Aorta (tissue), 5 donors: ENCODE results near the gene TEX13C. TPM values are rescaled to one million over a fixed set of nuclear protein-coding genes. Genes with fewer than 3 reads are reported as not detected.
"Not testable (repeated sequence)": the region's sequence is repeated elsewhere in the genome, so short reads cannot be mapped to it uniquely, and the experiment has no call there.

Source experiments
- ATAC-seq: fragments of 200-7000 bp; cut with Tn5 transposase; one replicate; pipeline ENCODE4 v1.9.1; 2022; ENCODE audit warnings: moderate library complexity; ENCODE audit not compliant: low FRiP score
- DNase-seq, 2 donors: peaks; one replicate each; pipeline ENCODE4 v3.0.0-alpha.2; 2020
- H3K27ac ChIP-seq, 2 donors: one replicate each; pipeline ENCODE4 v1.5.1; 2013; ENCODE audit warnings: low read length in 2 of 2, mild to moderate bottlenecking in 2 of 2, moderate library complexity in 2 of 2, control low read depth in 1 of 2, inconsistent platforms in 1 of 2, low read depth in 1 of 2
- H3K27me3 ChIP-seq, 2 donors: one replicate each; pipeline ENCODE4 v1.6.1; 2013; ENCODE audit warnings: control low read depth in 1 of 2, low read length in 1 of 2, mild to moderate bottlenecking in 1 of 2, moderate library complexity in 1 of 2; ENCODE audit not compliant: insufficient read depth in 2 of 2, control insufficient read depth in 1 of 2
- H3K36me3 ChIP-seq, 2 donors: one replicate each; pipeline ENCODE4 v1.6.1; 2013; ENCODE audit warnings: control low read depth in 1 of 2, low read length in 1 of 2, mild to moderate bottlenecking in 1 of 2; ENCODE audit not compliant: insufficient read depth in 2 of 2, control insufficient read depth in 1 of 2
- H3K4me1 ChIP-seq, 2 donors: one replicate each; pipeline ENCODE4 v1.6.1; 2013; ENCODE audit warnings: low read length in 2 of 2, control low read depth in 1 of 2, mild to moderate bottlenecking in 1 of 2, moderate library complexity in 1 of 2; ENCODE audit not compliant: insufficient read depth in 2 of 2, control insufficient read depth in 1 of 2
- H3K4me3 ChIP-seq, 2 donors: one replicate each; pipeline ENCODE4 v1.5.1; 2013; ENCODE audit warnings: low read length in 2 of 2, control low read depth in 1 of 2, mild to moderate bottlenecking in 1 of 2
- H3K9me3 ChIP-seq: one replicate; pipeline ENCODE4 v1.6.1; 2013; ENCODE audit warnings: mild to moderate bottlenecking, low read length; ENCODE audit not compliant: control insufficient read depth
- WGBS, 2 donors: extraction: QIAGEN DNeasy Blood & Tissue Kit; methylation state at CpG; one replicate each; pipeline ENCODE4 v1.1.7; 2013; 5-methylcytosine and 5-hydroxymethylcytosine counted together
- intact Hi-C, 2 donors: fragments of 100-400 bp; cut with DNase I; formaldehyde crosslinking; loops; one replicate each; pipeline versions ENCODE4 v1.14.2 to v1.15.0; 2022
- polyA plus RNA-seq, 2 donors: library from polyadenylated mRNA; stranded (reverse); fragments of 200-250 nt; gene quantifications; one replicate each; pipeline ENCODE4 v1.2.3, GENCODE V29; 2013
- total RNA-seq, 2 donors: library from RNA; stranded (reverse); fragmentation: NEBNext Ultra II Directional; extraction: Animal tissue kit (Norgen Biotek cat#: 25700); gene quantifications; one replicate each; pipeline ENCODE4 v1.2.1, GENCODE V29; 2021
- donor health status: healthy with polysubstance abuse.
- donor health status: Bipolar disorder and iron deficiency.
- donor health status: DM: no; HTN: no; CAD: no.
- donor health status: DM: no; HTN: no; CAD: no.
- donor health status: DM: yes; HTN: yes; CAD: no.

TEX13C gene
- total and polyA plus RNA-seq, 4 donors: not detected

DNA sequence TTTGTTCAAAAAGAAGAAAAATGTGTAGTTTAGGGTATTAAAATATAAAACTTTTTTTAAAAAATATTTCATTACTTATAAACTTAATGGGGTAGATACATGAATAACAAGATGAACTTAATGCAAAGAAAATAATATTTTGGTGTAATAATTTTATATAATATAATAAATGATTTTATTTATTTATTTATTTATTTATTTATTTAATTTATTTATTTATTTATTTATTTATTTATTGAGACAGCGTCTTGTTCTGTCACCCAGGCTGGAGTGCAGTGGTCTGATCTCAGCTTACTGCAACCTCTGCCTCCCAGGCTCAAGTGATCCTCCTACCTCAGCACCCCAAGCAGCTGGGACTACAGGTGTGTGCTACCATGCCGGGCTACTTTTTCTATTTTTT is 20.8 kb upstream of the TEX13C start:
- Histone ChIP-seq H3K4me1 (no peaks in the 10 kb centered on the region), H3K27me3 (no peaks in the 10 kb centered on the region), H3K4me3 (no peak overlapping the region), H3K36me3 (no peaks in the 10 kb centered on the region), H3K9me3 (no peaks in the 10 kb centered on the region), H3K27ac (no peak overlapping the region)
- DNase-seq: no peak
- 88 to 95% methylated on average over 2 of the region's 2 CpGs for WGBS, 2 donors
- no peak for ATAC-seq
- intact Hi-C loops: no loop called here

DNA sequence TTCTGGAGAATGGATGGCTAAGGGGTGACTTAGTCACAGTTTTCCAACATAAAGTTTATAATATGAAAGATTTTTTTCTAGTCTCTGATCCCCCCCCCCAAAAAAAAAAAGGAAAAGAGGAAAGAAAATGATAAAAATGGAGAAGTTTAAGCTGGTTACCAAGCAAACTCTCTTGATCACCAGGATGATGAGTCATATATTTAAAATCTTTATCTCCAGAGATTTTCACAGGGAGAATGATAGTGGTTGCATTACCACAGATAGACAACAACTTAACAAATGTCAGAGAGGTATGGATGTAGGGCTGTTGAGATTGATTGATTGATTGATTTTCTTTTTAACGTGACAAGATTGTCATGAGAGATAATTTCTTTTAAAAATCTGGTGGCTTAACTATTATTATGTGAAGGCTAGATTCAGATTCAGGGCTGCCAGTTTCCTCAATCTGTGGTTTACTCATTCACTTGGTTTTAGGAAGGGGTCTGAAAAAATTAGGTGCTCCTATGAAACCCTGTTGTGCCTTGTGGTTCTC is 13.3 kb upstream of the TEX13C start:
- Histone ChIP-seq H3K4me1 (no peaks in the 10 kb centered on the region), H3K4me3 (no peak overlapping the region), H3K27ac (no peak overlapping the region), H3K9me3 (no peaks in the 10 kb centered on the region), H3K36me3 (no peaks in the 10 kb centered on the region), H3K27me3 (no peaks in the 10 kb centered on the region)
- no peak for DNase-seq
- no peak for ATAC-seq
- WGBS, 2 donors: 58 to 79% methylated on average over 1 of the region's 1 CpG
- intact Hi-C loops: no loop called here

DNA sequence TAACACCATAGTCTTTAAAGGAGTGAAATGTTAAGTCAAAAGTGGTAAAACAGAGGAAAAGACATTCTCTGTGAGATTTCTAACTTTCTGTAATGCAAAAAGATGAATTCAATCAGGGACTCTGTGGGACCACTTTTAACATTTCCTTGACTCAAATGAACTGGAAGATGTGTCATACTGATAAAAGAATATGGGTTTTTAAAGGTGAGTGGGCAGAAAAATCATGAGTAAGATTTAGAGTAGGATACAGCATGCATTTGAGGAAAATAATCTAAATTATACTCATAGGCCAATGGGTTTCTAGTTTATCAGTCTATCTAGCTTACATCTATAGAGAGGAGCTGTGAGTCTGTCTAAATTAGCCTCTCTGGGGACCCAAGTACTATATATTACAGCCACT is 11.0 kb upstream of the TEX13C start:
- Histone ChIP-seq H3K4me3 (no peak overlapping the region), H3K9me3 (no peaks in the 10 kb centered on the region), H3K27me3 (no peaks in the 10 kb centered on the region), H3K36me3 (no peaks in the 10 kb centered on the region), H3K27ac (no peak overlapping the region), H3K4me1 (no peaks in the 10 kb centered on the region)
- no peak for ATAC-seq
- DNase-seq: no peak
- intact Hi-C loops: no loop called here

DNA sequence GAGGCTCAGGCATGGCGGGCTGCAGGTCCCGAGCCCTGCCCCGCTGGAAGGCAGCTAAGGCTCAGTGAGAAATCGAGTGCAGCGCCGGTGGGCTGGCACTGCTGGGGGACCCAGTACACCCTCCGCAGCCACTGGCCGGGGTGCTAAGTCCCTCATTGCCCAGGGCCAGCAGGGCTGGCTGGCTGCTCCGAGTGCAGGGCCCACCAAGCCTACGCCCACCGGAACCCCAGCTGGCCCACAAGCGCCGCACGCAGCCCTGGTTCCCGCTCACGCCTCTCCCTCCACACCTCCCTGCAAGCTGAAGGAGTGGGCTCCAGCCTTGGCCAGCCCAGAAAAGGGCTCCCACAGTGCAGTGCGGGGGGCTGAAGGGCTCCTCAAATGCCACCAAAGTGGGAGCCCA is 505 bp upstream of the TEX13C start:
- H3K9me3 ChIP-seq, H3K27me3 ChIP-seq, H3K4me1 ChIP-seq, H3K4me3 ChIP-seq, H3K27ac ChIP-seq, intact Hi-C loops, H3K36me3 ChIP-seq, ATAC-seq, DNase-seq: not testable (repeated sequence)
- WGBS, 2 donors: 93 to 95% methylated on average over 15 to 17 of the region's 17 CpGs

DNA sequence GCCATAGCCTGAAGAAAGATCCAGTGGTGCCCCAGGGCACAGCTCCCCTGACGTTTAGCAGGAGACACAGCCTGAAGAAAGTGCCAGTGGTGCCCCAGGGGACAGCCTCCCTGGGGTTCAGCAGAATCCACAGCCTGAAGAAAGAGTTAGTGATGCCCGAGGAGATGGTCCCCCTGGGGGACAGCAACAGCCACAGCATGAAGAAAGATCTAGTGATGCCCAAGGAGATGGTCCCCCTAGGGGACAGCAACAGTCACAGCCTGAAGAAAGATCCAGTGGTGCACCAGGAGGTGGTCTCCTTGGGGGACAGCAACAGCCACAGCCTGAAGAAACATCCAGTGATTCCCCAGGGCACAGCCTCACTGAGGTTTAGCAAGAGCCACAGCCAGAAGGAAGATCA is 2.8 kb downstream of the TEX13C start:
- H3K9me3 ChIP-seq: no peaks in the 10 kb centered on the region
- no peak overlapping the region for H3K27ac ChIP-seq
- intact Hi-C loops: no loop called here
- no peak overlapping the region for H3K4me3 ChIP-seq
- no peaks in the 10 kb centered on the region for H3K4me1 ChIP-seq
- WGBS, 2 donors: 38 to 45% methylated on average over 2 of the region's 2 CpGs
- H3K27me3 ChIP-seq: no peaks in the 10 kb centered on the region
- no peak for ATAC-seq
- no peaks in the 10 kb centered on the region for H3K36me3 ChIP-seq
- no peak for DNase-seq

DNA sequence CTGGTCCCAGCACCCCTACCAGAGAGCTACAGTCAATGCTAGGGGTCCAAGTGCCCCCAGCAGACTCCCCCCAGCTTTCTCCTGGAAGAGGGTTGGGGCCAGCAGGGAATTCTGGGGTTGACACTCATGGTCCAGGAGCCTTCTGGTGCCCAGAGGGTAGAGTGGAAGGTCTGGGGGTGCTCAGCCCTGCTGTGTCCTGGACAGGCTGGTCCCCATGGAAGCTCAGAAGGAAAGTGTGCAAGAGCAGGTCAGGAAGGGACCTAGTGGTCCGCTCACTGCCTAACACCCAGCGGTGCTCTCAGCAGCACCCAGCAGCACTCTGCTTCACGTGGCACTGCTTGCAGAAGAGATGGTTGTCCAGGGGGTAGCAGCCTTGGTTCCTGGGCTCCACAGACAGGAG is 6.9 kb downstream of the TEX13C start:
- no peaks in the 10 kb centered on the region for H3K36me3 ChIP-seq
- H3K4me3 ChIP-seq: no peak overlapping the region
- no peak overlapping the region for H3K27ac ChIP-seq
- no peaks in the 10 kb centered on the region for H3K27me3 ChIP-seq
- DNase-seq (no peak), ATAC-seq (peak; percentile 48)
- no peaks in the 10 kb centered on the region for H3K4me1 ChIP-seq
- 75 to 84% methylated on average over 3 of the region's 3 CpGs for WGBS, 2 donors
- H3K9me3 ChIP-seq: no peaks in the 10 kb centered on the region
- intact Hi-C loops: no loop called here

DNA sequence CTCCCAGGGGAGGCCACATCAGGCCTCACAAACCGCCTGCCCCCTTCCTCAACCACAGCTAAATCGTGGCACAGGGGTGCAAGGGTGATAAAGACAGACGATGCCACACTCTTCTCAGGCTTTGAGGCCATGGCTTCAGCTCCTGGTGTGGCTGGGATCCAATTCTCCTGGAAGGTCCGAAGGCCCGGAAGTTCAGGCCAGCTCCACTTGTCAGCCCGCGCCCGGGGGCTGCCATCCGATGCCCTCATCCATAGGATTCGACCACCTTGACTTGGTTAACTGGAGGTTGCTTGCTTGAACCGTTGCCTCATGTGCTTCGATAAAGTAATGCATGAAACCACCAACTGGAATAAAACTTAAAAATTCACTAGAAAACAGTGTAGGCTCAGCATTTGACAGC is 8.2 kb downstream of the TEX13C start:
- WGBS, 2 donors: 77 to 88% methylated on average over 12 of the region's 12 CpGs
- no peaks in the 10 kb centered on the region for H3K36me3 ChIP-seq
- no peaks in the 10 kb centered on the region for H3K4me1 ChIP-seq
- ATAC-seq: no peak
- no peak overlapping the region for H3K4me3 ChIP-seq
- no peaks in the 10 kb centered on the region for H3K27me3 ChIP-seq
- no peak overlapping the region for H3K27ac ChIP-seq
- no peak for DNase-seq
- no peaks in the 10 kb centered on the region for H3K9me3 ChIP-seq
- intact Hi-C loops: no loop called here

DNA sequence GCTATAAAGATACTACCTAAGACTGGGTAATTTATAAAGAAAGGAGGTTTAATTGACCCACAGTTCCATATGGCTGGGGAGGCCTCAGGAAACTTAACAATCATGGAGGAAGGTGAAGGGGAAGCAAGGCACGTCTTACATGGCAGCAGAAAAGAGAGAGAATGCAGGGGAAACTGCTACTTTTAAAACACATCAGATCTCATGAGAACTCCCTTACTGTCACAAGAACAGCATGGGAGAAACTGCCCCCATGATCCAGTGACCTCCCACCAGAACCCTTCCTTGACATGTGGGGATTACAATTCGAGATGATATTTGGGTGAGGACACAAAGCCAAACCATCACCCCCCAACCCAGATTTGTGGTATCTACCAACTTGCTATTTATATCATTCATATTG is 13.9 kb downstream of the TEX13C start:
- intact Hi-C loops: no loop called here
- no peak overlapping the region for H3K4me3 ChIP-seq
- no peak overlapping the region for H3K27ac ChIP-seq
- 43 to 71% methylated on average over 2 of the region's 2 CpGs for WGBS, 2 donors
- no peak for ATAC-seq
- H3K9me3 ChIP-seq: no peaks in the 10 kb centered on the region
- no peaks in the 10 kb centered on the region for H3K27me3 ChIP-seq
- no peaks in the 10 kb centered on the region for H3K36me3 ChIP-seq
- no peaks in the 10 kb centered on the region for H3K4me1 ChIP-seq
- no peak for DNase-seq

DNA sequence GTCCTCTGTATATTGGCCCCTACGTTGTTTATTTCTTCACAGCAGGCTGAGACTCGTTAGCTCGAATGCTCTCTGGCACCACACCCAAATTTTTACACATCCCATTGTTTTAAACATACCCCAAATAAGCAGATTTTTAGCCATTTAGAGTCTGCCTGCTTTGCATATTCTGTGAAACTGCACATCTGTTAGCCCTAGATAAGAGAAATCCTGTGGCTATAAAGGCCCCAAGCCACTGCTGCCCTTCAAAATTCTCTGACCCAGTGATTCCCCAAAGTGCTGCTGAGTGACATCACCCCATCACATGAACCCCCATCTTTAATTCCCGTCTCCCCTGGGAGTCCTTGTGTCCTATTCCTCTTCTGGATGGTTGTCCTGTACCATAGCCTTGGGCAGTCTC is 20.8 kb downstream of the TEX13C start:
- Histone ChIP-seq H3K4me1 (no peaks in the 10 kb centered on the region), H3K9me3 (no peaks in the 10 kb centered on the region), H3K36me3 (no peaks in the 10 kb centered on the region), H3K27me3 (no peaks in the 10 kb centered on the region), H3K27ac (no peak overlapping the region), H3K4me3 (no peak overlapping the region)
- intact Hi-C loops: no loop called here
- DNase-seq: no peak
- WGBS, 2 donors: 53 to 68% methylated on average over 4 of the region's 4 CpGs
- no peak for ATAC-seq
